ENCODE data around the gene CDK5RAP2. TPM values are rescaled to one million over a fixed set of nuclear protein-coding genes. Genes with fewer than 3 reads are reported as not detected.

Gene CDK5RAP2
- total RNA-seq, 4 donors from 2014 or later, result 41.6 to 77.2 (median 43.2) TPM

DNA sequence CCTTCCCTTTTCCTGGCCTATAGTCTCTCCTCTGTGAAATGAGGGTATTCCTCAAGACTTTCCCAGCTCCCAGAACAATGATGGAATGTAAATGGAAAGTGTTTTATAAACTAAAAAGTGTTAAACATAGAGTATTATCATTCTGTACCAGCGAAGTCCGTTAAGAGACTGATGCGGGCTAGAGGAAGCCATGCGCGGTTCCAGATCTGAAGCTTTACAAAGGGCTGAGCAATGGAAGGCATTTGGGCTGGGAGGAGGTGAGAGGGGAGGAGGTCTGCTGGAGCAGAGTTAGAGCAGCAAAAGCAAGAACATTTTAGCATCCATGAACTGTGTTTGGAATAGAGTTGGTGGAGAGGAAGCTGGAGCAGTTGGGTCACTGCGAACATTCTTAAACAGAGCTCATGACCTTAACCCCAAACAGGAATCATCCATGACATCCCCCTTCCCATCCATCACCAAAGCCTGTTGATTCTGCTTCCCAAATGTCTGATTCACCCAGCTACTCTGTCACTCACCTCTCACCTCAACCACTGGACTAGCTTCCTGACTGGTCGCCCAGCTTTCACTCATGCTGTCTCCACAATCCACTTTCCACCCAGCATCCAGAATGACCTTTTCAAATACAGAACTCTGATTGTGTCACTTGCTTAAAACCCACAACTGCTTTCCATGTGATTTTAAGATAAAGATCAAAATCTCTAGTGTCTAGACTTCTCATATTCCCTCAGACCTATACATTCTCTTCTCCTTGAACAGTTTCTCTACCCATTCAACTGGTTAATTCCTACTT, 37.1 kb downstream of the CDK5RAP2 start:
- Histone ChIP-seq H3K36me3 (peaks cover 0 to 99% of the 10 kb centered on the region in 2 donors), H3K9me3 (no peaks in the 10 kb centered on the region), H3K4me3 (no peak overlapping the region), H3K27me3 (no peaks in the 10 kb centered on the region), H3K27ac (no peak overlapping the region), H3K4me1 (no peaks in the 10 kb centered on the region)
- TF ChIP-seq EP300 (IDR thresholded peaks at IDR 0.05), result no peak
- no peak for TF ChIP-seq POLR2AphosphoS5 (IDR thresholded peaks at IDR 0.05)
- no peak for TF ChIP-seq POLR2A (IDR thresholded peaks at IDR 0.05)
- no peak for TF ChIP-seq CTCF (IDR thresholded peaks at IDR 0.05)
- ATAC-seq, result no peak
- 87 to 88% methylated on average over 6 to 7 of the region's 7 CpGs for WGBS, 2 donors (ENCODE audit: low coverage in 1 of 2)

- TF ChIP-seq POLR2AphosphoS5 (IDR thresholded peaks at IDR 0.05), result no peak
- no peak for TF ChIP-seq POLR2A (IDR thresholded peaks at IDR 0.05)
- TF ChIP-seq EP300 (IDR thresholded peaks at IDR 0.05), result no peak
- no peak for TF ChIP-seq CTCF (IDR thresholded peaks at IDR 0.05)
- H3K27me3 ChIP-seq, result no peaks in the 10 kb centered on the region
- H3K36me3 ChIP-seq, result peaks cover 0 to 99% of the 10 kb centered on the region in 2 donors
- 67 to 100% methylated on average over 1 to 2 of the region's 2 CpGs for WGBS, 2 donors (ENCODE audit: low coverage in 1 of 2)
- no peak for ATAC-seq
- H3K27ac ChIP-seq, result no peak overlapping the region
- H3K9me3 ChIP-seq, result no peaks in the 10 kb centered on the region
- H3K4me1 ChIP-seq, result no peaks in the 10 kb centered on the region
- no peak overlapping the region for H3K4me3 ChIP-seq
Measured at GRCh38 chr9:120541921-120542320, 38.0 kb downstream of the CDK5RAP2 start.

- no peak for ATAC-seq
- no peaks in the 10 kb centered on the region for H3K9me3 ChIP-seq
- peaks cover 0 to 99% of the 10 kb centered on the region in 2 donors for H3K36me3 ChIP-seq
- H3K4me3 ChIP-seq, result no peak overlapping the region
- H3K4me1 ChIP-seq, result no peaks in the 10 kb centered on the region
- WGBS, 2 donors (ENCODE audit: low coverage in 1 of 2), result 68 to 93% methylated on average over 6 to 8 of the region's 9 CpGs
- no peak overlapping the region for H3K27ac ChIP-seq
- TF ChIP-seq POLR2AphosphoS5 (IDR thresholded peaks at IDR 0.05) (no peak), POLR2A (IDR thresholded peaks at IDR 0.05) (no peak), EP300 (IDR thresholded peaks at IDR 0.05) (no peak)
- no peaks in the 10 kb centered on the region for H3K27me3 ChIP-seq
Measured at GRCh38 chr9:120539951-120540350, 40.0 kb downstream of the CDK5RAP2 start.

DNA sequence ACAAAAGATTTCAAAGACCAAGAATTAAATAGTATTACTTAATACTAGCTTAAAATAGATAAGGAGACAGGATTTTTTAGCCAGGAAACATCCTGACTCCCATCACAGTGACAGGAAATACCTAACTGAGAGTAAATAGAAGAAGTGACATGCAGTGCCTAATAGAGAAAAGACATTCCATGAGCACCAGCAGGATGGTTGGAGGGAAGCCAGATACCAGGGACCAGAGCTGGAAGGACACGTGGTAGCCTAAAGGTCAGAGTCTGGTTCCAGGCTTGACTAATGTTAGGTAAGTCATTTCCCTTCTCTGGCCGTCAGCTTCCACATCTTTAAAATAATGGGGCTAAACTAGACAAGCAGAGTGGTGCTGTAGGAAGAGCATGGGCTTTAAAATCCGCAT, 41.6 kb downstream of the CDK5RAP2 start:
- ATAC-seq, result no peak
- TF ChIP-seq POLR2A (IDR thresholded peaks at IDR 0.05) (no peak), EP300 (IDR thresholded peaks at IDR 0.05) (no peak), CTCF (IDR thresholded peaks at IDR 0.05) (no peak), POLR2AphosphoS5 (IDR thresholded peaks at IDR 0.05) (no peak)
- 57 to 78% methylated on average over 3 of the region's 3 CpGs for WGBS, 2 donors (ENCODE audit: low coverage in 1 of 2)

GRCh38 chr9:120536949-120537640, 42.9 kb downstream of the CDK5RAP2 start:
- no peak for ATAC-seq
- no peak overlapping the region for H3K4me3 ChIP-seq
- TF ChIP-seq EP300 (IDR thresholded peaks at IDR 0.05) (no peak), POLR2A (IDR thresholded peaks at IDR 0.05) (no peak), POLR2AphosphoS5 (IDR thresholded peaks at IDR 0.05) (no peak), CTCF (IDR thresholded peaks at IDR 0.05) (no peak)

More for the DNA sequence above, 41.6 kb downstream of the CDK5RAP2 start:
- no peaks in the 10 kb centered on the region for H3K9me3 ChIP-seq
- H3K4me3 ChIP-seq, result no peak overlapping the region
- no peak overlapping the region for H3K27ac ChIP-seq
- peaks cover 0 to 99% of the 10 kb centered on the region in 2 donors for H3K36me3 ChIP-seq
- no peaks in the 10 kb centered on the region for H3K27me3 ChIP-seq
- no peaks in the 10 kb centered on the region for H3K4me1 ChIP-seq

More at GRCh38 chr9:120536949-120537640, 42.9 kb downstream of the CDK5RAP2 start:
- H3K4me1 ChIP-seq, result no peaks in the 10 kb centered on the region
- H3K27ac ChIP-seq, result no peak overlapping the region
- H3K9me3 ChIP-seq, result no peaks in the 10 kb centered on the region
- H3K27me3 ChIP-seq, result no peaks in the 10 kb centered on the region
- WGBS, 2 donors (ENCODE audit: low coverage in 1 of 2), result 77 to 80% methylated on average over 4 to 5 of the region's 5 CpGs
- H3K36me3 ChIP-seq, result peaks cover 0 to 99% of the 10 kb centered on the region in 2 donors
